Measurements from ENCODE around the gene HHIPL1. TPM values are rescaled to one million over a fixed set of nuclear protein-coding genes. Genes with fewer than 3 reads are reported as not detected.

The HHIPL1 gene
- total RNA-seq, 4 donors from 2014 or later = 0.13 to 4.7 (median 0.56) TPM

- 74% methylated on average over 6 of the region's 6 CpGs for WGBS
- DNase-seq (ENCODE audit: low spot score in 2 of 2) = no peak
- TF ChIP-seq EP300 (IDR thresholded peaks at IDR 0.05) = no peak
- TF ChIP-seq CTCF (IDR thresholded peaks at IDR 0.05) = no peak
- TF ChIP-seq POLR2AphosphoS5 (IDR thresholded peaks at IDR 0.05) = no peak
- no peak for TF ChIP-seq POLR2A (IDR thresholded peaks at IDR 0.05)
- peak overlapping the region; percentile 53 for H3K27ac ChIP-seq
- no peak overlapping the region for H3K4me3 ChIP-seq
- peaks cover 24% of the 10 kb centered on the region for H3K4me1 ChIP-seq
- H3K9me3 ChIP-seq = no peaks in the 10 kb centered on the region
- no peaks in the 10 kb centered on the region for H3K27me3 ChIP-seq
- H3K36me3 ChIP-seq = no peaks in the 10 kb centered on the region
These were observed 23.0 kb upstream of the HHIPL1 start for GRCh38 chr14:99621948-99622347.

- peaks cover 26% of the 10 kb centered on the region for H3K4me1 ChIP-seq
- H3K27ac ChIP-seq = no peak overlapping the region
- no peaks in the 10 kb centered on the region for H3K36me3 ChIP-seq
- DNase-seq (ENCODE audit: low spot score in 2 of 2) = no peak
- no peak for TF ChIP-seq EP300 (IDR thresholded peaks at IDR 0.05)
- TF ChIP-seq POLR2A (IDR thresholded peaks at IDR 0.05) = no peak
- TF ChIP-seq POLR2AphosphoS5 (IDR thresholded peaks at IDR 0.05) = no peak
- WGBS = 90% methylated on average over 2 of the region's 6 CpGs
- no peaks in the 10 kb centered on the region for H3K27me3 ChIP-seq
- H3K4me3 ChIP-seq = no peak overlapping the region
- H3K9me3 ChIP-seq = no peaks in the 10 kb centered on the region
These were observed 20.9 kb upstream of the HHIPL1 start for GRCh38 chr14:99624024-99624423.

GRCh38 chr14:99624971-99625370, 20.0 kb upstream of the HHIPL1 start:
- TF ChIP-seq EP300 (IDR thresholded peaks at IDR 0.05) (no peak), POLR2A (IDR thresholded peaks at IDR 0.05) (no peak), POLR2AphosphoS5 (IDR thresholded peaks at IDR 0.05) (no peak), CTCF (IDR thresholded peaks at IDR 0.05) (no peak)
- Histone ChIP-seq H3K36me3 (no peaks in the 10 kb centered on the region), H3K27ac (no peak overlapping the region), H3K4me3 (no peak overlapping the region), H3K9me3 (no peaks in the 10 kb centered on the region), H3K27me3 (no peaks in the 10 kb centered on the region), H3K4me1 (peaks cover 25% of the 10 kb centered on the region)
- WGBS = 79% methylated on average over 7 of the region's 13 CpGs
- no peak for DNase-seq (ENCODE audit: low spot score in 2 of 2)

GRCh38 chr14:99625476-99625875, 19.5 kb upstream of the HHIPL1 start:
- Histone ChIP-seq H3K4me1 (peaks cover 25% of the 10 kb centered on the region), H3K27ac (peak overlapping the region; percentile 48), H3K36me3 (no peaks in the 10 kb centered on the region), H3K9me3 (no peaks in the 10 kb centered on the region), H3K27me3 (no peaks in the 10 kb centered on the region), H3K4me3 (no peak overlapping the region)
- WGBS = 43% methylated on average over 1 of the region's 3 CpGs
- TF ChIP-seq EP300 (IDR thresholded peaks at IDR 0.05) = no peak
- no peak for DNase-seq (ENCODE audit: low spot score in 2 of 2)

GRCh38 chr14:99626041-99626648, 18.8 kb upstream of the HHIPL1 start:
- H3K27me3 ChIP-seq = no peaks in the 10 kb centered on the region
- TF ChIP-seq POLR2AphosphoS5 (IDR thresholded peaks at IDR 0.05) = no peak
- no peak for TF ChIP-seq POLR2A (IDR thresholded peaks at IDR 0.05)
- TF ChIP-seq EP300 (IDR thresholded peaks at IDR 0.05) = no peak
- TF ChIP-seq CTCF (IDR thresholded peaks at IDR 0.05) = no peak
- H3K4me1 ChIP-seq = peaks cover 25% of the 10 kb centered on the region
- H3K27ac ChIP-seq = no peak overlapping the region
- DNase-seq (ENCODE audit: low spot score in 2 of 2) = no peak
- H3K36me3 ChIP-seq = no peaks in the 10 kb centered on the region
- no peak overlapping the region for H3K4me3 ChIP-seq
- WGBS = 70% methylated on average over 6 of the region's 11 CpGs
- no peaks in the 10 kb centered on the region for H3K9me3 ChIP-seq

- WGBS = 89% methylated on average over 2 of the region's 2 CpGs
- no peak overlapping the region for H3K4me3 ChIP-seq
- no peaks in the 10 kb centered on the region for H3K9me3 ChIP-seq
- H3K36me3 ChIP-seq = no peaks in the 10 kb centered on the region
- no peak for TF ChIP-seq POLR2A (IDR thresholded peaks at IDR 0.05)
- no peak for TF ChIP-seq CTCF (IDR thresholded peaks at IDR 0.05)
- no peak for TF ChIP-seq POLR2AphosphoS5 (IDR thresholded peaks at IDR 0.05)
- no peak for TF ChIP-seq EP300 (IDR thresholded peaks at IDR 0.05)
- DNase-seq (ENCODE audit: low spot score in 2 of 2) = no peak
- H3K27ac ChIP-seq = no peak overlapping the region
- peaks cover 25% of the 10 kb centered on the region for H3K4me1 ChIP-seq
- H3K27me3 ChIP-seq = no peaks in the 10 kb centered on the region
These were observed 17.8 kb upstream of the HHIPL1 start for GRCh38 chr14:99627100-99627499.

Measured in suprapubic skin (tissue), 4 donors.